CD4-positive, alpha-beta T cell treated with Interleukin-6 for 4 hours (primary cell): Measurements from ENCODE around the gene FFAR3.
A peak's percentile ranks its signal among the peaks of the same experiment; 100 is the strongest.

Source experiments
- DNase-seq: peaks from one replicate; pipeline ENCODE4 v3.0.0-alpha.2; 2020; ENCODE audit warnings: mixed read lengths

The FFAR3 gene

GRCh38 chr19:35357867-35358573 is at the start of gene FFAR3:
FFAR3 (plus strand) TSS chr19:35358460; CDS start chr19:35358891, 431 bp downstream.
- DNase-seq, result peak; percentile 11

GRCh38 chr19:35308910-35309309 is 49.4 kb upstream of the FFAR3 start:
- DNase-seq, result no peak

GRCh38 chr19:35309481-35310279 is 48.6 kb upstream of the FFAR3 start:
- no peak for DNase-seq

GRCh38 chr19:35310331-35310730 is 47.9 kb upstream of the FFAR3 start:
- no peak for DNase-seq

GRCh38 chr19:35310811-35311465 is 47.3 kb upstream of the FFAR3 start:
- DNase-seq, result no peak

GRCh38 chr19:35311901-35312665 is 46.2 kb upstream of the FFAR3 start:
- no peak for DNase-seq

- no peak for DNase-seq
These were observed 44.7 kb upstream of the FFAR3 start for GRCh38 chr19:35313587-35313986.

GRCh38 chr19:35314031-35314430 is 44.2 kb upstream of the FFAR3 start:
- DNase-seq, result no peak

- no peak for DNase-seq
These were observed 43.3 kb upstream of the FFAR3 start for GRCh38 chr19:35314858-35315470.

GRCh38 chr19:35315883-35316282 is 42.4 kb upstream of the FFAR3 start:
- no peak for DNase-seq

- no peak for DNase-seq
These were observed 41.7 kb upstream of the FFAR3 start for GRCh38 chr19:35316560-35316959.

- DNase-seq, result no peak
These were observed 40.7 kb upstream of the FFAR3 start for GRCh38 chr19:35317464-35318043.

- DNase-seq, result no peak
These were observed 39.4 kb upstream of the FFAR3 start for GRCh38 chr19:35318679-35319448.

GRCh38 chr19:35320065-35320713 is 38.1 kb upstream of the FFAR3 start:
- no peak for DNase-seq

GRCh38 chr19:35321291-35321690 is 37.0 kb upstream of the FFAR3 start:
- no peak for DNase-seq

GRCh38 chr19:35322014-35322413 is 36.2 kb upstream of the FFAR3 start:
- DNase-seq, result no peak

- no peak for DNase-seq
These were observed 30.6 kb upstream of the FFAR3 start for GRCh38 chr19:35327642-35328041.

GRCh38 chr19:35328851-35329285 is 29.4 kb upstream of the FFAR3 start, which contains the start of gene CD22:
CD22 (plus strand) TSS chr19:35329187; CDS start chr19:35332041, 2,854 bp downstream.
- no peak for DNase-seq

GRCh38 chr19:35329323-35329722 is 28.9 kb upstream of the FFAR3 start:
- DNase-seq, result no peak

- no peak for DNase-seq
These were observed 27.8 kb upstream of the FFAR3 start for GRCh38 chr19:35330475-35330874.
